Osteocyte (in vitro differentiated cells): ENCODE data around the gene EPS8. TPM values are rescaled to one million over a fixed set of nuclear protein-coding genes. Genes with fewer than 3 reads are reported as not detected.

ENCODE experiments used
- DNase-seq: peaks from one replicate; pipeline ENCODE4 v3.0.0; 2021; ENCODE audit warnings: mixed read lengths; ENCODE audit not compliant: unreplicated experiment; ENCODE audit errors: extremely low spot score
- H3K27ac Mint-ChIP-seq: one replicate; pipeline ENCODE4 v1.8.0; 2021; ENCODE audit warnings: mild to moderate bottlenecking, mixed read lengths; ENCODE audit not compliant: unreplicated experiment
- H3K27me3 Mint-ChIP-seq: one replicate; pipeline ENCODE4 v1.8.0; 2021; ENCODE audit warnings: mixed read lengths; ENCODE audit not compliant: unreplicated experiment
- H3K36me3 Mint-ChIP-seq: one replicate; pipeline ENCODE4 v1.8.0; 2021; ENCODE audit warnings: mixed read lengths; ENCODE audit not compliant: unreplicated experiment
- H3K4me1 Mint-ChIP-seq: one replicate; pipeline ENCODE4 v1.8.0; 2021; ENCODE audit warnings: mixed read lengths; ENCODE audit not compliant: unreplicated experiment
- H3K4me3 Mint-ChIP-seq: one replicate; pipeline ENCODE4 v1.8.0; 2021; ENCODE audit warnings: mild to moderate bottlenecking, moderate library complexity, mixed read lengths; ENCODE audit not compliant: unreplicated experiment
- H3K9me3 Mint-ChIP-seq: one replicate; pipeline ENCODE4 v1.8.0; 2021; ENCODE audit warnings: mixed read lengths; ENCODE audit not compliant: unreplicated experiment
- CTCF ChIP-seq: fragments of 200-600 bp; sonication (generic); IDR thresholded peaks from 2 replicates; pipeline ENCODE4 v1.5.0; 2021; ENCODE audit warnings: antibody characterized with exemption, mild to moderate bottlenecking, moderate library complexity
- total RNA-seq: library from RNA; stranded (reverse); gene quantifications from 2 replicates; pipeline ENCODE4 v1.2.1, GENCODE V29; 2021

EPS8 gene
- total RNA-seq, 1 donor from 2014 or later, result 308 TPM

DNA sequence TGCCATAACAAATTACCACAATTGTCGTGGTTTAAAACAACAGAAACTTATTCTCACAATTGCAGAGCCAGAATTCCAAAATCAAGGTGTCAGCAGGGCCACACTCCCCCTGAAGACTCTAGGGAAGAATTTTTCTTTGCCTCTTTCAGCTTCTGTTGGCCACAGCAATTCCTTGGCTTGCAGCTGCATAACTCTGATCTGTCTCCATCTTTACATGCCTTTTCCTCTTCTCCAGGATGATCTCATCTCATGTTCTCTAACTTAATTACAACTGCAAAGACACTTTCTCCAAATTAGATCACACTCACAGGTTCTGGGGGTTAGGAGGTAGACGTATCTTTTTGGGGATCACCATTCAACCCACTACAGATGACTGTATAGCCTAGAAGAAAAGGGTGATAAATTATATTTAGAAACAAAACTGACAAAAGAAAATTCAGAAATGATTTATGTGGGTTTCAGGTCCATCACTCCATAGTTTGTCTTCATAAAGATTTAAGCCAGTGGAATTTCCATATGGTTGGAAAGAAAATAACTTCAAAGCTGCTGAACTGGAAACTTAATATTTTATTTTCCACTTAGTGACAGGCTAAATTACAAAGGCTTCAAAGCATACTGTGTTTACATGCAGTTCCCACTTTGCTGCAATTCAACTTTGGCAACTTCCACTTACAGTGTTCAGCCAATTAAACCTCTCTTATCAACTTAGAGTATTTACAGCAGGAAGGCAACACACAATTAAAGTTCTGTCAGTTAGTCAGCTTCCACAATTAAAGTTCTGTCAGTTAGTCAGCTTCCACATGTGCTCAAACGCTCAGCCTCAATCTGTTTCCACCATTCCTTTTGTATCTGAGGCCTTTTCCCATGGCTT lies 213.3 kb downstream of the EPS8 start:
- no peak for DNase-seq
- Mint-ChIP-seq H3K36me3 (peaks cover 3% of the 10 kb centered on the region), H3K4me1 (peaks cover 6% of the 10 kb centered on the region), H3K27me3 (no peaks in the 10 kb centered on the region), H3K4me3 (no peak overlapping the region), H3K9me3 (no peaks in the 10 kb centered on the region), H3K27ac (no peak overlapping the region)
- no peak for TF ChIP-seq CTCF

DNA sequence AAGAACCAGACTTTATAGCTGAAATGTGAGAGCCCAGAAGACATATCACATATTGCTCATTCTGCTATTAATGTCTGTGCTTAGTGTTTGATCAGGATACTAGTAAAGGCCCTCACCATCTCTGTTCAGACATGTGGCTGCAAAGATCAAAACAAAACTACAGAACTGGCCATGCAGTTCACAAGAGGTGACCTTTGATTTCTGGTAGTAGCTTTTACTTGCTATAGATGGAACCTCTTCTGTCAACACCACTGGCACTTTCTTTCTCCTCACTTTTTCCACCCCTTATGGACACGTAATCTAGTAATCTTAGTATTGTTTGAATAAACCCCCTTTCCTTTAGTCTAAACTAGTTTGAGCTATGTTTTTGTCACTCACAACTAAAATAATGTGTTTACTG lies 214.8 kb downstream of the EPS8 start:
- Mint-ChIP-seq H3K27ac (no peak overlapping the region), H3K9me3 (no peaks in the 10 kb centered on the region), H3K4me1 (peaks cover 18% of the 10 kb centered on the region), H3K36me3 (peaks cover 3% of the 10 kb centered on the region), H3K4me3 (no peak overlapping the region), H3K27me3 (no peaks in the 10 kb centered on the region)
- DNase-seq, result no peak
- TF ChIP-seq CTCF, result no peak

Other genes starting within 250 kb of the EPS8 start
- 132 and 136 TPM in 2 replicates for gene STRAP, start 93.0 kb upstream of the EPS8 start, total RNA-seq
- gene DERA, start 121.9 kb upstream of the EPS8 start, total RNA-seq, result 28.4 and 29.8 TPM in 2 replicates